Measurements from ENCODE around the gene CTF1. TPM values are rescaled to one million over a fixed set of nuclear protein-coding genes. Genes with fewer than 3 reads are reported as not detected.

The CTF1 gene, protein sequence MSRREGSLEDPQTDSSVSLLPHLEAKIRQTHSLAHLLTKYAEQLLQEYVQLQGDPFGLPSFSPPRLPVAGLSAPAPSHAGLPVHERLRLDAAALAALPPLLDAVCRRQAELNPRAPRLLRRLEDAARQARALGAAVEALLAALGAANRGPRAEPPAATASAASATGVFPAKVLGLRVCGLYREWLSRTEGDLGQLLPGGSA
- total RNA-seq, result 0.21 TPM

DNA sequence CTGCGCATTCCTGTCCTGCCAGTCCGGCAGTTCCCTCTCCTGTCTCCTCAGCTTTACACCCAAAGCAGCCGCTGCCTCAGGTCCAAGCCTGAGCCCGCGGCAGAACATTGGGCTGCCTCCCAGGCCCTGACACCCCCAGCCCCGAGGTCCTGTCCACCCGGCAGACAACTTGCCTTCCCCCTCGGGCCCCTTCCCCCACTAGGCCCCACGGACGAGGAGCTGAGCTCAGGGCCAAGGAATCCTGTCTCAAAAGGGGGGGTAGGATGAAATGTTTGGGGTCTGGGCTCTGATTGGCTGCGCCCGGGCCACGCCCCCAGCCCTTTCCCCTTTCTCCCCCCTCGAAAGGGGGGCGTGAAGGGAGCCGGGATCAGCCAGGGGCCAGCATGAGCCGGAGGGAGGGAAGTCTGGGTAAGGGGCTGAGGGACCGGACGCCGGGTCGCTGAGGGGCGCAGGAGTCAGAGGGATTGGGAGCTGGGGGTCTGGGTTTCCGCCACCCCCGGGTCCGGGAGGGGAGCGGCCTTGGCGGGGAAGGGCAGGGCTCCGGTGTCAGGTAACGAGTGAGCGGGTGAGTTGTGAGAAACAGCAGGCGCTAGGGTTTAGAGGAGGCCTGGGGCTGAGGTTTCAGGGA is at the start of gene CTF1:
Gene CTF1 (plus strand): TSS at position 354 of the 628 bp plus-strand sequence. CDS start 30 bp downstream, at position 384.
- Histone ChIP-seq H3K4me3 (peak within 1 kb of the TSS; percentile 62 to 73), H3K27me3 (no peaks in the 10 kb centered on the region), H3K4me1 (peaks cover 20 to 32% of the 10 kb centered on the region in 2 donors), H3K9me3 (no peaks in the 10 kb centered on the region), H3K27ac (peak within 1 kb of the TSS; percentile 99), H3K36me3 (peaks cover 5 to 9% of the 10 kb centered on the region in 2 donors)
- peak; percentile 38 to 92 for DNase-seq (ENCODE audit: low spot score in 2 of 2)
- intact Hi-C loops (cut with DNase I), result loop anchor here (1.0 to 2.0 kb wide), 3 partner anchors 26 to 198 kb away; partner anchors contain the start of gene SRCAP
- TF ChIP-seq, protein P1, sequence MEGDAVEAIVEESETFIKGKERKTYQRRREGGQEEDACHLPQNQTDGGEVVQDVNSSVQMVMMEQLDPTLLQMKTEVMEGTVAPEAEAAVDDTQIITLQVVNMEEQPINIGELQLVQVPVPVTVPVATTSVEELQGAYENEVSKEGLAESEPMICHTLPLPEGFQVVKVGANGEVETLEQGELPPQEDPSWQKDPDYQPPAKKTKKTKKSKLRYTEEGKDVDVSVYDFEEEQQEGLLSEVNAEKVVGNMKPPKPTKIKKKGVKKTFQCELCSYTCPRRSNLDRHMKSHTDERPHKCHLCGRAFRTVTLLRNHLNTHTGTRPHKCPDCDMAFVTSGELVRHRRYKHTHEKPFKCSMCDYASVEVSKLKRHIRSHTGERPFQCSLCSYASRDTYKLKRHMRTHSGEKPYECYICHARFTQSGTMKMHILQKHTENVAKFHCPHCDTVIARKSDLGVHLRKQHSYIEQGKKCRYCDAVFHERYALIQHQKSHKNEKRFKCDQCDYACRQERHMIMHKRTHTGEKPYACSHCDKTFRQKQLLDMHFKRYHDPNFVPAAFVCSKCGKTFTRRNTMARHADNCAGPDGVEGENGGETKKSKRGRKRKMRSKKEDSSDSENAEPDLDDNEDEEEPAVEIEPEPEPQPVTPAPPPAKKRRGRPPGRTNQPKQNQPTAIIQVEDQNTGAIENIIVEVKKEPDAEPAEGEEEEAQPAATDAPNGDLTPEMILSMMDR (IDR thresholded peaks at IDR 0.05), result no peak

DNA sequence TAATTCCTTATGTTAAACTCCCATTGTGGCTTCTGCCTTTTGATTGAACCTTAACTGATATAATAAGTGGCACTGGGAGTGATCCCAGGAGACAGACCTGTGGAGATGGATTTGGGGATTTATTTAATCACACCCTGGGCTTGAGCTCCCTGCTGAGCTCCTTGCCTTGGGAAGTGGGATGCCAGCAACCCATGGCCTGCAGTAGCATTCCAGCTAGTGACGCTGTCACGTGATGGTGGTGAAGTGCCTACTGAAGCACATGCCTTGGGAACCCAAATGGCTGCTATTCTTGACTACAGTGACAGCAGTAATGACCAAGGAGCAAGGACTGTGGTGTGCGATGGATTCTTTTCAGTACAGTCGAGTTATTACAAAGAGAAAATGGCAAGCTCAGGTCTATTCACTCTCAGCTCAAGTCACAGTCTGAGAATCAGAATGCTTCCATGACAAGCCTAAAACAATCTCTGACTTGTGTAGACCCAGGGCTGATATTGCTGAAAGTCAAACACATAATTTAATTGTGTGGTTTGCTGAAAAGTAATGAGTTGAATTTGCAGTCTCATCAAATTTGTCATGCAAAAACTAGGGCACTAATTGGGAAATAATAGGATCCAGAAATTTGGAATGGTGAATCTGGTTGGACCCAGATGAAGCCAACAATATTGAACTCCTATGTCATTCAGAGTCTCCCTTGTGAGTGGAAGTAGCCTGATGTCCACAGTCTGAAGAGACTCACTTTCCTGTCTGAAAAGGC is 49.6 kb upstream of the CTF1 start:
- intact Hi-C loops (cut with DNase I), result no loop called here
- no peaks in the 10 kb centered on the region for H3K9me3 ChIP-seq
- no peaks in the 10 kb centered on the region for H3K36me3 ChIP-seq
- H3K27me3 ChIP-seq, result no peaks in the 10 kb centered on the region
- H3K4me3 ChIP-seq, result no peak overlapping the region
- H3K27ac ChIP-seq, result no peak overlapping the region
- H3K4me1 ChIP-seq, result peaks cover 3 to 6% of the 10 kb centered on the region in 2 donors
- DNase-seq (ENCODE audit: low spot score in 2 of 2), result no peak
- TF ChIP-seq, protein P1 (IDR thresholded peaks at IDR 0.05), result no peak

DNA sequence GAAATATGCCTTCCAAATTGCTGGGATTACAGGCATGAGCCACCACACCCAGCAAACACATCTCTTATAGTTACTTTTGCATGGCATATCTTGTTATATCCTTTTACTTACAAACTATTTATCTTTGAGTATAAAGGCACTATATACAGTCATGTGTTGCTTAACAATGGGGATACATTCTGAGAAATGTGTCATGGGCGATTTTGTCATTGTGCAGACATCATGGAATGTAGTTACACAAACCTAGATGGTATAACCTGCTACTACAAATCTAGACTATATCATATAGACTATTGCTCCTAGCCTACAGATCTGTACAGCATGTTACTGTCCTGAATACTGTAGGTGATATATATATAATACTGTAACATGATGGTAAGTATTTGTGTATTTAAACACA is 46.2 kb upstream of the CTF1 start:
- intact Hi-C loops (cut with DNase I), result no loop called here
- no peaks in the 10 kb centered on the region for H3K27me3 ChIP-seq
- H3K36me3 ChIP-seq, result no peaks in the 10 kb centered on the region
- H3K4me3 ChIP-seq, result no peak overlapping the region
- peaks cover 0 to 7% of the 10 kb centered on the region in 2 donors for H3K4me1 ChIP-seq
- TF ChIP-seq, protein P1 (IDR thresholded peaks at IDR 0.05), result no peak
- no peak overlapping the region for H3K27ac ChIP-seq
- DNase-seq (ENCODE audit: low spot score in 2 of 2), result no peak
- no peaks in the 10 kb centered on the region for H3K9me3 ChIP-seq

DNA sequence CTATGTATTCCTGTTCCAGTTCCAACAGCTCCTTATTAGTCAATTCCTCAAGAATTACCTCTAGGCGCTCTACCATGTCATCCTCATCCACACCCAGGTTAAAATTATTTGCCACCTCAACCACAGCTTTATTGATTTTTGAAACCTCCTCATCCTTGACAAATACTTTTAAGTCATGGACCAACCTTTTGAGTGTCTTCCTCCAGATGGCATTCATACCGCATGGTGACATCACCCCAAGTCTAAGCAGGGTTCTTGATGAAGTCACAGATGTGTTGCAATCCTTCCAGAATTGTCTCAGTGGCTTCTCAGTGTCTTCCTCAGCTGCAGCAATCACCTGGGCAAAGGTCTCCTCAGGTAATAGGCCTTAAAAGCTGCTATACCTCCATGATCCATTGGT is 42.7 kb upstream of the CTF1 start:
- H3K27me3 ChIP-seq, result no peaks in the 10 kb centered on the region
- no peak for DNase-seq (ENCODE audit: low spot score in 2 of 2)
- TF ChIP-seq, protein P1 (IDR thresholded peaks at IDR 0.05), result no peak
- H3K36me3 ChIP-seq, result no peaks in the 10 kb centered on the region
- intact Hi-C loops (cut with DNase I), result no loop called here
- H3K4me1 ChIP-seq, result peaks cover 0 to 5% of the 10 kb centered on the region in 2 donors
- H3K4me3 ChIP-seq, result no peak overlapping the region
- H3K27ac ChIP-seq, result peak overlapping the region in 1 of 2 donors; percentile 40
- H3K9me3 ChIP-seq, result no peaks in the 10 kb centered on the region

DNA sequence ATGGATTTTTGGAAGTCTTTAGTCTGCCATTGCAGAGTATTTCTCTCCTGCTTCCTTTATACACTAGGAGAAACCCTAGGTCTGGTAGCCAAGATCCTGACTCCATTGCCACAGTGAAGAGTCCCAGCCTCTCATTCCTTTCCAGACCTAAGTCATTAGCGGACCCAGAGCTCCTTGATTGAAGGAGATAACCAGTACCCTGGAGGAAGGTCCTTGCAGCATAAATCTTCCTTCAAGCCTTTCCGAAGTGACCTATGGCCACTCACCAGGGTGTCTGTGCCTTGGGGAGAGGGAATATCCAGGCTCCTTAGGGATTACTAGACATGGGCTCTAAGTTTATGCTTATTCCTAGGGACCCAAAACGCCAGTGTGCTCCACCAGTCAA is 38.3 kb upstream of the CTF1 start:
- intact Hi-C loops (cut with DNase I), result no loop called here
- TF ChIP-seq, protein P1 (IDR thresholded peaks at IDR 0.05), result no peak
- no peak for DNase-seq (ENCODE audit: low spot score in 2 of 2)
- no peak overlapping the region for H3K4me3 ChIP-seq
- H3K36me3 ChIP-seq, result no peaks in the 10 kb centered on the region
- peaks cover 0 to 5% of the 10 kb centered on the region in 2 donors for H3K4me1 ChIP-seq
- no peaks in the 10 kb centered on the region for H3K9me3 ChIP-seq
- no peak overlapping the region for H3K27ac ChIP-seq
- H3K27me3 ChIP-seq, result no peaks in the 10 kb centered on the region
